A673 (cell line): ENCODE results near the gene OR5AR1. TPM values are rescaled to one million over a fixed set of nuclear protein-coding genes. Genes with fewer than 3 reads are reported as not detected.

Experiments used
- Bru-seq: library from RNA; stranded (reverse); fragments of 400-500 nt; gene quantifications from one replicate; lab custom pipeline; 2021; lab: Mats Ljungman, UMichigan
- BruChase-seq, 2 experiments: library from RNA; stranded (reverse); fragments of 400-500 nt; gene quantifications; one replicate each; lab custom pipeline; 2021; lab: Mats Ljungman, UMichigan
- BruUV-seq: library from RNA; stranded (reverse); fragments of 400-500 nt; replicated peaks from 2 replicates; lab custom pipeline; 2021; lab: Mats Ljungman, UMichigan
- CTCF ChIA-PET: fragments of 300-600 bp; sonication (Branson Sonifier 250); formaldehyde crosslinking; loops from one replicate; lab custom pipeline; 2022; ENCODE audit warnings: antibody characterized with exemption; lab: Charles Lee
- POLR2A ChIA-PET: fragments of 300-600 bp; sonication (Branson Sonifier 250); formaldehyde crosslinking; loops from one replicate; lab custom pipeline; 2022; ENCODE audit warnings: antibody characterized with exemption; ENCODE audit not compliant: low non-redundant PET; lab: Charles Lee
- DNase-seq: peaks from one replicate; pipeline ENCODE4 v3.0.0-alpha.2; 2015; ENCODE audit warnings: low spot score
- H3K27ac ChIP-seq: fragments of 200-600 bp; sonication (generic); 2 replicates; pipeline ENCODE4 v1.5.1; 2016; ENCODE audit warnings: mixed run types, low read depth, mild to moderate bottlenecking, mixed read lengths, antibody characterized with exemption, low read length; ENCODE audit not compliant: poor library complexity, severe bottlenecking
- H3K27me3 ChIP-seq: fragments of 200-600 bp; sonication (generic); replicated peaks from 2 replicates; pipeline ENCODE4 v1.6.1; 2017; ENCODE audit warnings: mixed run types, low read depth, mild to moderate bottlenecking, mixed read lengths, antibody characterized with exemption, low read length; ENCODE audit not compliant: insufficient read depth, poor library complexity
- H3K36me3 ChIP-seq: fragments of 200-600 bp; sonication (generic); 2 replicates; pipeline ENCODE4 v1.6.1; 2016; ENCODE audit warnings: mixed run types, mild to moderate bottlenecking, mixed read lengths, antibody characterized with exemption, low read length; ENCODE audit not compliant: insufficient read depth, poor library complexity, severe bottlenecking
- H3K4me1 ChIP-seq: fragments of 200-600 bp; sonication (generic); 2 replicates; pipeline ENCODE4 v1.6.1; 2017; ENCODE audit warnings: mixed run types, mild to moderate bottlenecking, mixed read lengths, antibody characterized with exemption, low read length; ENCODE audit not compliant: insufficient read depth, poor library complexity, severe bottlenecking
- H3K4me3 ChIP-seq: fragments of 200-600 bp; sonication (generic); 2 replicates; pipeline ENCODE4 v1.5.1; 2016; ENCODE audit warnings: low read depth, mixed run types, mild to moderate bottlenecking, mixed read lengths, low read length; ENCODE audit not compliant: poor library complexity, severe bottlenecking
- H3K9me3 ChIP-seq: fragments of 200-600 bp; sonication (generic); 2 replicates; pipeline ENCODE4 v1.6.1; 2016; ENCODE audit warnings: mixed run types, low read depth, mild to moderate bottlenecking, mixed read lengths, antibody characterized with exemption, low read length; ENCODE audit not compliant: poor library complexity, severe bottlenecking
- EZH2 ChIP-seq: fragments of 200-600 bp; sonication (generic); IDR thresholded peaks from 2 replicates; pipeline ENCODE4 v1.6.1; 2017; ENCODE audit warnings: borderline replicate concordance, low read depth, mild to moderate bottlenecking, mixed read lengths, antibody characterized with exemption, low read length; ENCODE audit not compliant: poor library complexity, severe bottlenecking
- intact Hi-C: fragments of 100-400 bp; cut with micrococcal nuclease; formaldehyde crosslinking; loops from one replicate; pipeline ENCODE4 v1.10.0; 2022; ENCODE audit not compliant: unreplicated experiment
- long read RNA-seq: library from polyadenylated mRNA; stranded (forward); transcript quantifications from one replicate; pipeline ENCODE4 v2.0.0, GENCODE V29; 2022
- total RNA-seq: library from RNA; stranded (reverse); gene quantifications from 2 replicates; pipeline ENCODE4 v1.2.3, GENCODE V29; 2021
- TF ChIP-seq, protein P1 (sequence below): fragments of 300-800, 200-600 bp; sonication (generic); conservative IDR thresholded peaks from 2 replicates; pipeline ENCODE4 v1.5.1; 2017; ENCODE audit warnings: low read depth, mild to moderate bottlenecking, antibody characterized with exemption, low read length, moderate library complexity, mixed read lengths

The OR5AR1 gene
- total RNA-seq (not detected in 2 replicates), Bru-seq, nascent RNA (not detected), BruChase-seq, experiment 1, labeled RNA remaining after a 2-hour chase (not detected), BruChase-seq, experiment 2, labeled RNA remaining after a 6-hour chase (not detected)
- long read RNA-seq = 0 reads

- ChIA-PET POLR2A (no interaction called here), CTCF (no interaction called here)
- Histone ChIP-seq H3K4me3 (no peak within 1 kb of the TSS), H3K27ac (no peak within 1 kb of the TSS), H3K36me3 (no peaks in the 10 kb centered on the region), H3K27me3 (no peaks in the 10 kb centered on the region), H3K4me1 (no peaks in the 10 kb centered on the region), H3K9me3 (no peaks in the 10 kb centered on the region)
- TF ChIP-seq, protein P1, sequence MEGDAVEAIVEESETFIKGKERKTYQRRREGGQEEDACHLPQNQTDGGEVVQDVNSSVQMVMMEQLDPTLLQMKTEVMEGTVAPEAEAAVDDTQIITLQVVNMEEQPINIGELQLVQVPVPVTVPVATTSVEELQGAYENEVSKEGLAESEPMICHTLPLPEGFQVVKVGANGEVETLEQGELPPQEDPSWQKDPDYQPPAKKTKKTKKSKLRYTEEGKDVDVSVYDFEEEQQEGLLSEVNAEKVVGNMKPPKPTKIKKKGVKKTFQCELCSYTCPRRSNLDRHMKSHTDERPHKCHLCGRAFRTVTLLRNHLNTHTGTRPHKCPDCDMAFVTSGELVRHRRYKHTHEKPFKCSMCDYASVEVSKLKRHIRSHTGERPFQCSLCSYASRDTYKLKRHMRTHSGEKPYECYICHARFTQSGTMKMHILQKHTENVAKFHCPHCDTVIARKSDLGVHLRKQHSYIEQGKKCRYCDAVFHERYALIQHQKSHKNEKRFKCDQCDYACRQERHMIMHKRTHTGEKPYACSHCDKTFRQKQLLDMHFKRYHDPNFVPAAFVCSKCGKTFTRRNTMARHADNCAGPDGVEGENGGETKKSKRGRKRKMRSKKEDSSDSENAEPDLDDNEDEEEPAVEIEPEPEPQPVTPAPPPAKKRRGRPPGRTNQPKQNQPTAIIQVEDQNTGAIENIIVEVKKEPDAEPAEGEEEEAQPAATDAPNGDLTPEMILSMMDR = no peak
- no peak for TF ChIP-seq EZH2
- intact Hi-C loops = loop anchor here (10.0 kb wide), 2 partner anchors 81 to 121 kb away; partner anchors contain the start of gene OR9G4
- no TSS peak for BruUV-seq
- DNase-seq = no peak
Observed at GRCh38 chr11:56663386-56663785, at the start of gene OR5AR1. Gene OR5AR1, plus strand, starts transcription at chr11:56663686. Its CDS starts 0 bp downstream, at chr11:56663686.

DNA sequence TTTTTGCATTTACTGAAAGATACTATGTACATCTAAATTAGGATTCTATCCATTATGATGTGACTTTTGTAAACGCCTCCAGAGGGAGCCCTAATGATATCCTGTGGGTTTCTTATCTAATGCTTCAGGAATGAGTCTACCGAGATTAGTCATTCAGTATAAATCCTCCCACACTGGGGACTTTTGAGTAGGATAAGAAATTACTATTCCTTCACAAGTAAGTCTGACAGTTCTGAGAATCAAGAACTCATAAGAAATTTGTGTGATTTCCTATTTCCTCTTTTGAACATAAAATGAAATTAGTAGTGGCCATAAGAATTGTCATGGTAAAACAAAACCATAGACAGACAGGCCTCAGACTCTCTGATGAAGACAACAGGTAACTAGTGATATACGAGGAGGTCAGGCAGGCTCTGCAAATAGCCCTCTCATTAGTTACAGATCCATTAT is 38.8 kb upstream of the OR5AR1 start:
- BruUV-seq = no TSS peak
- Histone ChIP-seq H3K4me1 (no peaks in the 10 kb centered on the region), H3K9me3 (no peaks in the 10 kb centered on the region), H3K27me3 (no peaks in the 10 kb centered on the region), H3K36me3 (no peaks in the 10 kb centered on the region), H3K4me3 (no peak overlapping the region), H3K27ac (no peak overlapping the region)
- peak; percentile 84 for DNase-seq
- POLR2A ChIA-PET = no interaction called here
- CTCF ChIA-PET = no interaction called here
- intact Hi-C loops = loop anchor here (1.0 kb wide), 1 partner anchor 159 kb away; no protein-coding TSS in a partner anchor
- no peak for TF ChIP-seq EZH2
- TF ChIP-seq, protein P1 = peak; percentile 68

DNA sequence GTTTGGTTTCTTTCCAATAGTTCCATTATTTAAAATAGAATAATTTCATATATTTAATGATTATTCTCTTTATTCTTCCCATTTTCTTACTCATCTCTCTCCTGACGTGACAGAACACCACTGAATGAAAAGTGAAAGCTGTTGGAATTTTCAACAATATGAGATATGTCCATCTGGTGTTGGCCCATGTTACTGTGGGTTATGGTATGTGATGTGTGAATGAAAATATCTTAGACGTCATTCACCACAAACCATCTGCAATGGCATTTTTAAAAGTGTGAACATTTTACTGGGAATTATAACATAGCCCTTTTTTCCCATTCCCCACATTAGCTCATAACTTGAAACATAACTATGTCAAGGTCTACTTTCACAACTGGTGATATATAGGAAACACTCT is 37.5 kb upstream of the OR5AR1 start:
- CTCF ChIA-PET = no interaction called here
- H3K9me3 ChIP-seq = no peaks in the 10 kb centered on the region
- no peak overlapping the region for H3K4me3 ChIP-seq
- TF ChIP-seq, protein P1 = no peak
- no peak for TF ChIP-seq EZH2
- no peaks in the 10 kb centered on the region for H3K27me3 ChIP-seq
- no peak overlapping the region for H3K27ac ChIP-seq
- no peaks in the 10 kb centered on the region for H3K36me3 ChIP-seq
- intact Hi-C loops = no loop called here
- DNase-seq = no peak
- no TSS peak for BruUV-seq
- POLR2A ChIA-PET = no interaction called here
- H3K4me1 ChIP-seq = no peaks in the 10 kb centered on the region
